B cell (primary cell): ENCODE measurements around the gene HECA. TPM values are rescaled to one million over a fixed set of nuclear protein-coding genes. Genes with fewer than 3 reads are reported as not detected.

Experiments
- ATAC-seq: fragments of 200-7000 bp; cut with Tn5 transposase; one replicate; pipeline ENCODE4 v1.10.0; 2021; ENCODE audit warnings: low read depth, mild to moderate bottlenecking, moderate number of reproducible peaks, moderate library complexity
- CTCF ChIA-PET: fragments of 350-600 bp; sonication (Branson Sonifier 250); formaldehyde crosslinking; loops from one replicate; lab custom pipeline; 2021; ENCODE audit warnings: antibody characterized with exemption, inconsistent platforms; lab: Charles Lee
- POLR2A ChIA-PET: fragments of 350-600 bp; sonication (Branson Sonifier 250); formaldehyde crosslinking; loops from one replicate; lab custom pipeline; 2021; ENCODE audit warnings: antibody characterized with exemption; lab: Charles Lee
- DNase-seq: peaks from one replicate; pipeline ENCODE4 v3.0.0; 2013
- H2AFZ ChIP-seq: 2 replicates; pipeline ENCODE4 v1.6.1; 2012; ENCODE audit warnings: mild to moderate bottlenecking, low read depth, low read length; ENCODE audit not compliant: insufficient read depth, poor library complexity, severe bottlenecking
- H3K27ac ChIP-seq, 2 donors: 1 replicate in 1 of 2; 2 replicates in 1 of 2; pipeline ENCODE4 v1.5.1; 2012 to 2013; ENCODE audit warnings: low read length in 2 of 2, mild to moderate bottlenecking in 2 of 2, moderate library complexity in 1 of 2
- H3K27me3 ChIP-seq, 4 experiments: fragments of 200-600 bp in 1 of 4; sonication (generic) in 1 of 4; replicated peaks in 1 of 4; 1 replicate in 2 of 4; 2 replicates in 2 of 4; pipeline versions ENCODE4 v1.6.1 to v1.7.0; 2013 to 2016; ENCODE audit warnings: low read length in 3 of 4, mild to moderate bottlenecking in 2 of 4, mixed read lengths in 1 of 4, moderate library complexity in 1 of 4; ENCODE audit not compliant: insufficient read depth in 4 of 4, control insufficient read depth in 3 of 4; ENCODE audit errors: control extremely low read depth in 1 of 4
- H3K36me3 ChIP-seq, 2 experiments: replicated peaks in 1 of 2; 1 replicate in 1 of 2; 2 replicates in 1 of 2; pipeline versions ENCODE4 v1.6.1 to v1.7.1; 2013; ENCODE audit warnings: low read length in 1 of 2; ENCODE audit not compliant: insufficient read depth in 2 of 2, control insufficient read depth in 1 of 2; ENCODE audit errors: control extremely low read depth in 1 of 2, extremely low read depth in 1 of 2
- H3K4me1 ChIP-seq, 2 donors: fragments of 200-600 bp in 1 of 2; sonication (generic) in 1 of 2; 1 replicate in 1 of 2; 2 replicates in 1 of 2; pipeline versions ENCODE4 v1.5.1 to v1.6.1; 2013 to 2017; ENCODE audit warnings: low read length in 2 of 2; ENCODE audit not compliant: control insufficient read depth in 2 of 2, insufficient read depth in 2 of 2
- H3K4me2 ChIP-seq: replicated peaks from 2 replicates; pipeline ENCODE3; 2012; ENCODE audit warnings: mild to moderate bottlenecking, low read depth, low read length; ENCODE audit not compliant: poor library complexity, severe bottlenecking
- H3K4me3 ChIP-seq, 5 experiments: fragments of 200-600 bp in 1 of 5; sonication (generic) in 1 of 5; 1 replicate in 3 of 5; 2 replicates in 2 of 5; pipeline versions ENCODE4 v1.5.1 to v1.7.0; 2011 to 2016; ENCODE audit warnings: low read length in 4 of 5, mild to moderate bottlenecking in 4 of 5, low read depth in 2 of 5, control low read depth in 1 of 5, moderate library complexity in 1 of 5; ENCODE audit not compliant: insufficient read depth in 1 of 5; ENCODE audit errors: control extremely low read depth in 1 of 5, extremely low read depth in 1 of 5
- H3K79me2 ChIP-seq: fragments of 200-600 bp; sonication (generic); one replicate; pipeline ENCODE4 v1.6.0; 2016; ENCODE audit warnings: low read length; ENCODE audit not compliant: control insufficient read depth, insufficient read depth
- H3K9ac ChIP-seq: fragments of 200-600 bp; sonication (generic); 2 replicates; pipeline ENCODE4 v1.6.1; 2017; ENCODE audit warnings: mild to moderate bottlenecking, low read length, moderate library complexity
- H3K9me3 ChIP-seq, 3 donors: one replicate each; pipeline versions ENCODE4 v1.6.1 to v1.7.1; 2013; ENCODE audit warnings: low read length in 2 of 3; ENCODE audit not compliant: control insufficient read depth in 2 of 3, insufficient read depth in 1 of 3; ENCODE audit errors: control extremely low read depth in 1 of 3
- H4K20me1 ChIP-seq: 2 replicates; pipeline ENCODE4 v1.6.0; 2012; ENCODE audit warnings: mild to moderate bottlenecking, low read length; ENCODE audit not compliant: insufficient read depth, control insufficient read depth, poor library complexity, severe bottlenecking
- H3K27ac Mint-ChIP-seq: one replicate; pipeline ENCODE4 v1.8.0; 2021; ENCODE audit warnings: mixed read lengths
- H3K27me3 Mint-ChIP-seq: one replicate; pipeline ENCODE4 v1.8.0; 2021; ENCODE audit warnings: mixed read lengths
- H3K4me1 Mint-ChIP-seq: one replicate; pipeline ENCODE4 v1.8.0; 2021; ENCODE audit warnings: mixed read lengths
- H3K4me3 Mint-ChIP-seq: one replicate; pipeline ENCODE4 v1.8.0; 2021; ENCODE audit warnings: mixed read lengths
- H3K9me3 Mint-ChIP-seq: one replicate; pipeline ENCODE4 v1.8.0; 2022; ENCODE audit warnings: mixed read lengths; ENCODE audit not compliant: insufficient read depth
- CTCF ChIP-seq: fragments of 200-600 bp; IDR thresholded peaks from one replicate; pipeline ENCODE4 v1.8.0; 2022; ENCODE audit warnings: antibody characterized with exemption, mild to moderate bottlenecking
- EZH2 ChIP-seq: IDR thresholded peaks from 2 replicates; pipeline ENCODE4 v1.6.1; 2012; ENCODE audit warnings: borderline replicate concordance, low read depth, mild to moderate bottlenecking, moderate library complexity, low read length; ENCODE audit not compliant: insufficient read depth, poor library complexity, severe bottlenecking
- WGBS: methylation state at CpG from one replicate; pipeline ENCODE4 v1.1.5; 2013; ENCODE audit warnings: missing lambda C conversion rate; ENCODE audit not compliant: insufficient coverage; 5-methylcytosine and 5-hydroxymethylcytosine counted together
- intact Hi-C: fragments of 100-400 bp; cut with micrococcal nuclease; formaldehyde crosslinking; loops from one replicate; pipeline ENCODE4 v1.10.0; 2022
- polyA plus RNA-seq: library from polyadenylated mRNA; depleted of rRNA; stranded (reverse); fragments of >200 nt; gene quantifications from 2 replicates; pipeline ENCODE4 v1.2.3, GENCODE V29; 2012
- total RNA-seq, 2 donors: library from RNA; stranded (reverse); fragments of 120-200 nt in 1 of 2; gene quantifications; 1 replicate in 1 of 2; 2 replicates in 1 of 2; pipeline versions ENCODE4 v1.2.3 to v1.2.4, GENCODE V29; 2013 to 2022

Gene HECA
- total and polyA plus RNA-seq, 2 donors (not counting 1 experiment from before 2014, with no cell fraction given), result 19.2 to 50.4 TPM

- no peak overlapping the region for H3K4me3 Mint-ChIP-seq
- no CpG with 5 or more reads among the region's 4 CpGs for WGBS
- CTCF ChIA-PET, result interaction anchor here (0.7 kb wide), 1 partner anchor 18 kb away, joined by 3 read pairs; no protein-coding TSS in a partner anchor
- Histone ChIP-seq H3K4me3 (no peak overlapping the region), H3K4me2 (no peak overlapping the region), H3K27ac (no peak overlapping the region), H3K9me3 (peaks cover 0 to 17% (median 8%) of the 10 kb centered on the region in 3 donors), H2AFZ (no peak overlapping the region), H3K36me3 (no peaks in the 10 kb centered on the region), H3K4me1 (no peaks in the 10 kb centered on the region), H3K27me3 (no peaks in the 10 kb centered on the region), H4K20me1 (no peaks in the 10 kb centered on the region), H3K9ac (no peak overlapping the region), H3K79me2 (no peaks in the 10 kb centered on the region)
- H3K4me1 Mint-ChIP-seq, result no peaks in the 10 kb centered on the region
- POLR2A ChIA-PET, result no interaction called here
- intact Hi-C loops, result no loop called here
- H3K9me3 Mint-ChIP-seq, result peaks cover 3% of the 10 kb centered on the region
- ATAC-seq (no peak), DNase-seq (no peak)
- H3K27me3 Mint-ChIP-seq, result no peaks in the 10 kb centered on the region
- no peak overlapping the region for H3K27ac Mint-ChIP-seq
- no peak for TF ChIP-seq EZH2
- no peak for TF ChIP-seq CTCF
Observed at GRCh38 chr6:139201378-139201777, 66.5 kb downstream of the HECA start.

- Histone ChIP-seq H3K4me2 (no peak overlapping the region), H2AFZ (no peak overlapping the region), H3K27me3 (no peaks in the 10 kb centered on the region), H3K9ac (no peak overlapping the region), H4K20me1 (no peaks in the 10 kb centered on the region), H3K4me1 (no peaks in the 10 kb centered on the region), H3K27ac (no peak overlapping the region), H3K4me3 (no peak overlapping the region), H3K36me3 (no peaks in the 10 kb centered on the region), H3K9me3 (peaks cover 0 to 24% (median 16%) of the 10 kb centered on the region in 3 donors), H3K79me2 (no peaks in the 10 kb centered on the region)
- intact Hi-C loops, result no loop called here
- ATAC-seq, result no peak
- WGBS, result 100% methylated on average over 1 of the region's 2 CpGs
- H3K4me1 Mint-ChIP-seq, result no peaks in the 10 kb centered on the region
- TF ChIP-seq EZH2, result no peak
- TF ChIP-seq CTCF, result no peak
- H3K27me3 Mint-ChIP-seq, result no peaks in the 10 kb centered on the region
- H3K9me3 Mint-ChIP-seq, result peaks cover 11% of the 10 kb centered on the region
- CTCF ChIA-PET, result interaction anchor here (0.8 to 1.6 kb wide), 3 partner anchors 14 to 165 kb away, joined by 3 to 7 read pairs (median 6); no protein-coding TSS in a partner anchor
- POLR2A ChIA-PET, result no interaction called here
- no peak for DNase-seq
- H3K4me3 Mint-ChIP-seq, result no peak overlapping the region
- H3K27ac Mint-ChIP-seq, result no peak overlapping the region
Observed at GRCh38 chr6:139204978-139205377, 70.1 kb downstream of the HECA start.
